GM21825 (cell line): ENCODE measurements around the gene ZNF155.

Experiments
- ATAC-seq: cut with Tn5 transposase; IDR thresholded peaks from one replicate; pipeline ENCODE4 v1.9.1; 2021; ENCODE audit warnings: mild to moderate bottlenecking, moderate library complexity; ENCODE audit not compliant: unreplicated experiment

Gene ZNF155

GRCh38 chr19:44003461-44004009 is 19.5 kb downstream of the ZNF155 start:
- ATAC-seq = peak; percentile 17

GRCh38 chr19:44005973-44006372 is 22.0 kb downstream of the ZNF155 start:
- ATAC-seq = no peak

GRCh38 chr19:44007473-44007872 is 23.5 kb downstream of the ZNF155 start:
- no peak for ATAC-seq

DNA sequence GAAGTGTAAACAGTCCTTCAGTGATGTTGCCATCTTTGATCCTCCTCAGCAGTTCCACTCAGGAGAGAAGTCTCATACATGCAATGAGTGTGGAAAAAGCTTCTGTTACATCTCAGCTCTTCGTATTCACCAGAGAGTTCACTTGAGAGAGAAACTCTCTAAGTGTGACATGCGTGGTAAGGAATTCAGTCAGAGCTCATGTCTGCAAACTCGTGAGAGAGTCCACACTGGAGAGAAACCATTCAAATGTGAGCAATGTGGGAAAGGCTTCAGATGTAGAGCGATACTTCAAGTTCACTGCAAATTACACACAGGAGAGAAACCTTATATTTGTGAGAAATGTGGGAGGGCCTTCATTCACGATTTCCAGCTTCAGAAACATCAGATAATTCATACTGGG is 26.5 kb downstream of the ZNF155 start:
- ATAC-seq = no peak

DNA sequence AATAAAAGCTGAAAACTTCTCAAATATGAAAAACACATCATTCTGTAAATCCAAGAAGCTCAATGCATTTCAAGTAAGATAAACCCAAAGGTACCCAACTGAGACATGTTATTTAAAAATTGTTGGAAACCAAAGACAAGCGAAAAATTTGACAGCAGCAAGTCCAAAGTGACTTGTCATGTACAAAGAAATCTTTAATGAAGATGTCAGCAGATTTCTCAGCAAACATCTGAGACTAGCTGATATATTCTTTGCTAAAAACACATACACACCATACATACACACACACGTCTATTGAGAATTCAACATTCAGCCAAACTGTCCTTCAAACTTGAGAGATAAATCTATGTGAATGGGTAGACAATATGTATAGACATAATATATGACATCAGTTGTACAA is 35.5 kb downstream of the ZNF155 start:
- ATAC-seq = no peak

DNA sequence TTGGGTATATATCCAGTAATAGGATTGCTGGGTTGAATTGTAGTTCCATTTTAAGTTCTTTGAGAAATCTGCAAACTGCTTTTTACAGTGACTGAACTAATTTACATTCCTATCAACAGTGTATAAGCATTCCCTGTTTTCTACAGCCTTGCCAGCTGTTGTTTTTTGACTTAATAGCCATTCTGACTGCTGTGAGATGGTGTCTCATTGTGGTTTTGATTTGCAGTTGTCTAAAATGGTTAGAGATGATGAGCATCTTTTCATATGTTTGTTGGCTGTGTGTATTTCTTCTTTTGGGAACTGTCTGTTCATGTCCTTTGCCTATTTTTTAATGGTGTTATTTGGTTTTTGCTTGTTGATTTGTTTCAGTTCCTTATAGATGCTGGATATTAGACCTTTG is 37.2 kb downstream of the ZNF155 start:
- ATAC-seq = no peak

DNA sequence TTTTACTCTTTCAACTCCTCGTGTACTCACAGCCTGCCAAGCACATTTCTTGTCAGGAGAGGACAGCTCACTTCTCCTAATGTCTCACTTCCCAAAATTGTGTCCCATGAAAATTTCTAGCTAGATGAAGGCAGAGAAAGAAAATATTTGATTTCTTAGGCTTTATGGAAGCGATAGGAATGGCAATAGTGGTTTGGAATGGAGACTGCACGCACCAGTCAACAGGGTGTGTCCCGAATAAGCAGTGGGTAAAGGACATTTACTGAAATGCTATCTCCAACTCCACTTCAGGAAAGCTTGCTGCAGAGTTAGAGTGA is 40.9 kb downstream of the ZNF155 start:
- ATAC-seq = no peak

DNA sequence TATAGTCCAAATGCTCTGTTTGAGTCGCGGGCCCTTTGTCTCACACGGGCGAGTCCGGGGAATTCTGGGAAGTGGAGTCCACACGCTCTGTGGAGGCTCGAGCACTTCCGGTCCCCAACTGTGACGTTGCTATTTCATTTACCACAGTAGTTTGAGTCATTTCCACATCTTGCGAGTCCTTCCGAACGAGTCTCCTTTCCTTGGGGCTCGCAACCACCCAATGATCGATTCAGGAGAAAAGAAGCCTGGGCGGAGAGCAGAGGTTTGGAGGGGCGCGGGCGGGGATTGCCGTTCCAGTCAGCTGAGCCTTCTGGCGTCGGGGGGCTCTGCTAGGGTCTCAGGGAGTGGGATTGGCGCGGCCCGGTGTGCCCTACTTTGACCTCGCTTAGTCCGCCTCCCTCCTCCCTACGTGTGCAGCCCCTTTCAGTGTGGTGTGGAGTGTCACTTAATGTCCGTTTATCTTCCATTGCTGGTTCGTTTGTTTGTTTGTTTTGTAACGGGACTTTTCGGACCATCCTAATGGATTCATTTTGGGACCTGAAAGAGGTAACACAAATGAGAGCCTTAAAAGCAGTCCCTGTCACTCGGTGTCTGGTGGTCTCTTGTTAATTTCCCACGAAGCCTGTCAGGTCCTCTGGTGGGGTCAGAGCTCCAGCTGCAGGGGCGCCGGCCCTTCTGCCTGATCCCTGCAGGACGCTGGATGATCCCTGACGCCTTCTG is 41.4 kb downstream of the ZNF155 start, which contains the start of gene ZNF222:
ZNF222 (plus strand) TSS at position 163 of the 720 bp plus-strand sequence; CDS start at position 221, 58 bp downstream.
- peak; percentile 92 for ATAC-seq

DNA sequence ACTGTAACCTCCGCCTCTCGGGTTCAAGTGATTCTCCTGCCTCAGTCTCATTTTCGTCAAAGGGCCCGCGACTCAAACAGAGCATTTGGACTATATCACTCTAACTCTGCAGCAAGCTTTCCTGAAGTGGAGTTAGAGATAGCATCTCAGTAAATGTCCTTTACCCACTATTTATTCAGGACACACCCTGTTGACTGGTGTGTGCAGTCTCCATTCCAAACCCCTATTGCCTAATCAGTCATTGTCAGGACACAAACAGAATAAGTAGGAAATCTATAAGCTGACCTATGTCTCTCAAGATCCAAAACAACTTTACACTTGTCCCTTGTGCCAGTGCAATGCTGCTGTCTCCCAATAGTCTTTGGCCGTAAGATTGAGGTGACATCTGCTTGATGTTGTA is 42.6 kb downstream of the ZNF155 start:
- ATAC-seq = no peak

DNA sequence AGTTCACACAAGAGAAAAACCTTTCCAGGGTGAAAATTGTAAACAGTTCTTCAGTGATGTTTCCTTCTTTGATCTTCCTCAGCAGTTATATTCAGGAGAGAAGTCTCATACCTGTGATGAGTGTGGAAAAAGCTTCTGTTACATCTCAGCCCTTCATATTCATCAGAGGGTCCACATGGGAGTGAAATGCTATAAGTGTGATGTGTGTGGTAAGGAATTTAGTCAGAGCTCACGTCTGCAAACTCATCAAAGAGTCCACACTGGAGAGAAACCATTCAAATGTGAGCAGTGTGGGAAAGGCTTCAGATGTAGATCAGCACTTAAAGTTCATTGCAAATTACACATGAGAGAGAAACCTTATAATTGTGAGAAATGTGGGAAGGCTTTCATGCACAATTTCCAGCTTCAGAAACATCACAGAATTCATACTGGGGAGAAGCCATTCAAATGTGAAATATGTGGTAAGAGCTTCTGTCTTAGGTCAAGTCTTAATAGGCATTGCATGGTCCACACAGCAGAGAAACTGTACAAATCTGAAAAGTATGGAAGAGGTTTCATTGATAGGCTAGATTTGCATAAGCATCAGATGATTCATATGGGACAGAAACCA is 48.1 kb downstream of the ZNF155 start:
- no peak for ATAC-seq

- ATAC-seq = no peak
Measured at GRCh38 chr19:44042147-44042546, 58.2 kb downstream of the ZNF155 start.
